ENCODE results near the gene HSP90AB1. TPM values are rescaled to one million over a fixed set of nuclear protein-coding genes. Genes with fewer than 3 reads are reported as not detected.

The HSP90AB1 gene
- total RNA-seq, 4 donors from 2014 or later, result 556 to 669 (median 586) TPM

DNA sequence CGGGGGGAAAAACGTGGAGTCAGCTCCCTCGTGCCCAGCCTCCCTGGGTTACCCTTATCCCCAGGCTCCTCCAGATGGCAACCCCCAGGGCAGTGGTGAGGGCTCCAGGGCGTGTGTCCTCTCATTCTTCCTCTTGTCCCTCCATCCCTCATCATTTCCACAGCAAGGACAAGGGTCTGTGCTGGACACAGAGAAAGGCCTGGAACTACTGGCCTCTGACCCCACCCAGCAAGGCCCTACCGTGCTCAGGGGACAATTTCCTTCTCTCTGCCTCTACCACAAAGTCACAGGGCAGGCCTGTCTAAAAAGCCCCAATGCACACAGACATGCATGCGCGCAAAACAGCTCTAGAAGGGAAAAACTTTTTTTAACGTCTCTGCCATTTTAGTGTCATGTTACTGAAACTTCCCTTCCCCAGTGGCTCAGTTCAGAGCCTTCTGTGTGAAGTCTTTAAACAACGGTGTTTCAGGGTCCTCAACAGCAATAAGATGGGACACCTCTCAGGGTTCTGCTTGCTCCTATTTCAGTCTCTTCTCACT, 11.5 kb downstream of the HSP90AB1 start:
- H3K36me3 ChIP-seq, result peaks cover 17 to 24% of the 10 kb centered on the region in 2 donors
- H3K9me3 ChIP-seq, result no peaks in the 10 kb centered on the region
- peak overlapping the region in 1 of 3 donors; percentile 94 for H3K27ac ChIP-seq
- H3K4me1 ChIP-seq, result peaks cover 15 to 27% of the 10 kb centered on the region in 2 donors
- no peak overlapping the region for H3K4me3 ChIP-seq (replicated peaks in 1 of 3)
- no peak for TF ChIP-seq POLR2A (IDR thresholded peaks at IDR 0.05)
- TF ChIP-seq, protein P1, sequence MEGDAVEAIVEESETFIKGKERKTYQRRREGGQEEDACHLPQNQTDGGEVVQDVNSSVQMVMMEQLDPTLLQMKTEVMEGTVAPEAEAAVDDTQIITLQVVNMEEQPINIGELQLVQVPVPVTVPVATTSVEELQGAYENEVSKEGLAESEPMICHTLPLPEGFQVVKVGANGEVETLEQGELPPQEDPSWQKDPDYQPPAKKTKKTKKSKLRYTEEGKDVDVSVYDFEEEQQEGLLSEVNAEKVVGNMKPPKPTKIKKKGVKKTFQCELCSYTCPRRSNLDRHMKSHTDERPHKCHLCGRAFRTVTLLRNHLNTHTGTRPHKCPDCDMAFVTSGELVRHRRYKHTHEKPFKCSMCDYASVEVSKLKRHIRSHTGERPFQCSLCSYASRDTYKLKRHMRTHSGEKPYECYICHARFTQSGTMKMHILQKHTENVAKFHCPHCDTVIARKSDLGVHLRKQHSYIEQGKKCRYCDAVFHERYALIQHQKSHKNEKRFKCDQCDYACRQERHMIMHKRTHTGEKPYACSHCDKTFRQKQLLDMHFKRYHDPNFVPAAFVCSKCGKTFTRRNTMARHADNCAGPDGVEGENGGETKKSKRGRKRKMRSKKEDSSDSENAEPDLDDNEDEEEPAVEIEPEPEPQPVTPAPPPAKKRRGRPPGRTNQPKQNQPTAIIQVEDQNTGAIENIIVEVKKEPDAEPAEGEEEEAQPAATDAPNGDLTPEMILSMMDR (IDR thresholded peaks at IDR 0.05), result no peak
- no peak for DNase-seq
- WGBS, 2 donors, result 88 to 90% methylated on average over 9 of the region's 9 CpGs
- H3K27me3 ChIP-seq, result no peaks in the 10 kb centered on the region
- intact Hi-C loops (cut with DNase I), result loop anchor here (5.0 kb wide), 1 partner anchor 86 kb away; no protein-coding TSS in a partner anchor

DNA sequence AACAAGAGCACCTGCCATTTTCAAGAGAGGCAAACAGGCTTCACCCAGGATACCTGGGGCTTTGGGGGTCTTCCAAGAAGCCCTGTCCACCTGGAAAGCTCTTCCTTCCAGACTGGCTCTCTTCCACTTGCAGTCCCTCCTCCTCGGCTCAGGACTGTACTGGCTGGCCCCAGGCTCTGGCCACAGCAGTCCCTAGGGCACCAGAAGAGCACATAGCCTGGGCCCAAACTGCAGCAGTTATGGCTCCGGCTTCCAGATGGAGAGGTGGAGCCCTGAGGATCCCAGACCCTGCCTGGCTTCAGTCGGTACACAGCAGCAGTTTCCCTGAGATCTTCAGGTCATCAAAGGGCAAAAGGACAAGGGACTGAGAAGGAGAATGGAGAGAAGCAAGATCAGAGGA, 12.0 kb downstream of the HSP90AB1 start:
- H3K9me3 ChIP-seq, result no peaks in the 10 kb centered on the region
- no peak overlapping the region for H3K27ac ChIP-seq
- peaks cover 12 to 19% of the 10 kb centered on the region in 2 donors for H3K36me3 ChIP-seq
- no peak for DNase-seq
- WGBS, 2 donors, result 78 to 97% methylated on average over 2 to 3 of the region's 3 CpGs
- H3K27me3 ChIP-seq, result no peaks in the 10 kb centered on the region
- no peak overlapping the region for H3K4me3 ChIP-seq (replicated peaks in 1 of 3)
- H3K4me1 ChIP-seq, result peaks cover 21 to 33% of the 10 kb centered on the region in 2 donors
- TF ChIP-seq, protein P1 (IDR thresholded peaks at IDR 0.05), result no peak
- no peak for TF ChIP-seq POLR2A (IDR thresholded peaks at IDR 0.05)
- intact Hi-C loops (cut with DNase I), result loop anchor here (5.0 kb wide), 1 partner anchor 87 kb away; no protein-coding TSS in a partner anchor

DNA sequence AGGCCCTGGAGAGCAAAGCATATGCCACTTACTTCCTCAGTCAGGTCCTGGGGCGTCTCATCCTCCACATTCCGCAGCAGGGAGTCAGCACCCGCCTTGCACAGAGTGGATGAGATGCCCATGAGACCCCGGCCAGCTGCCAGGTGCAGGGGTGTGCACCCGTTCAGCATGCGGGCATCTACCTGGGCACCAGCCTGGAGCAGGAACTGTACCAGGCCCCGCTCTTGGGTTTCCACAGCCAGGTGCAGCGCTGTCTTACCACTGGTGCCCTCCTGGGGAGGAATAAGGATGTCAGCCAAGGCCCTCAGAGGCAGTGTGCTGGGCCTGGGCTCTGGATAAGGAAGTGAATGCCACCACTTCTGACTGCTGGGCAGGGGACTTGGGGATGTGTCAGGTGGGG, 13.1 kb downstream of the HSP90AB1 start:
- H3K4me1 ChIP-seq, result peaks cover 32 to 43% of the 10 kb centered on the region in 2 donors
- H3K27ac ChIP-seq, result no peak overlapping the region
- WGBS, 2 donors, result 92 to 100% methylated on average over 2 to 5 of the region's 8 CpGs
- intact Hi-C loops (cut with DNase I), result no loop called here
- no peak overlapping the region for H3K4me3 ChIP-seq (replicated peaks in 1 of 3)
- H3K27me3 ChIP-seq, result no peaks in the 10 kb centered on the region
- H3K36me3 ChIP-seq, result peaks cover under 1 to 8% of the 10 kb centered on the region in 2 donors
- TF ChIP-seq, protein P1 (IDR thresholded peaks at IDR 0.05), result no peak
- no peak for DNase-seq
- no peaks in the 10 kb centered on the region for H3K9me3 ChIP-seq

DNA sequence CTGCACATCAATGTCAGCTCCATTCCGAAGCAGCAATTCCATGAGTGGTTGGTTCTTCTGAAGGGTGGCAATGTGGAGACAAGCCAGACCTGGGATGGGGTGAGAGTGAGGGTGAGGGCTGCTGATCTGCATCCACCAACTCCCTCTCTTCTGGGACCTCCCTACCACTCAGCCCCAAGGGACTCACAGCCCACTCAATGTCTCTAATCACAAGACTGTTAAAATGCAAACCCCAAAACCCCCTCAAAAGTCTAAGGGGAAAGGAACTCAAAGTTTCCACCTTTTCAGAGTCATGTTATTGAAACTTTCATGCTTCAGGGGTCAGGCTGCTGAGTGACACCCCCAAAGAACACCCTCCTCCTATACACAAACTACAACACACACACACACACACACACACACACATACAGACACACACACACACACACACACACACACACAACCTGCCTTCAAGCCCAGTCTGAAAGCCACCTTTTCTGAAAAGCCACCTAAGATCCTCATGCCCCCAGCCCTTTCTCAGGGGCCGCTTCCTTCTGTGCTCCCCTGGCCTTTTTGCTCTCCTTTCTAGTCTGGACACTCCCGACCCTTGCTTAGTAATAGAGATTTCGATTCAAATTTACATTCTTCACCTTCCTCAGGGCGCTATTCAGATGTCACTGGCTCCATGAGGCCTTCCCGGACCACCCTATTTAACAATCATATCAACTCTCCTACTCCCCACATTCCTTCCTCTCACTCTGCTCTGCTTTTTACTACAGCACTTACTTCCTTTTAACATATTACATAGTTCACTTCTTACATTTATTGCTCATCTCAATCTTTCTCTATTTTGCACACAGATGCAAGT, 13.8 kb downstream of the HSP90AB1 start:
- DNase-seq, result no peak
- 95% methylated on average over 6 of the region's 6 CpGs for WGBS, 2 donors
- Histone ChIP-seq H3K36me3 (peaks cover 0 to 4% of the 10 kb centered on the region in 2 donors), H3K4me1 (peaks cover 32 to 43% of the 10 kb centered on the region in 2 donors), H3K27me3 (no peaks in the 10 kb centered on the region), H3K9me3 (no peaks in the 10 kb centered on the region), H3K4me3 (replicated peaks in 1 of 3) (no peak overlapping the region), H3K27ac (no peak overlapping the region)
- intact Hi-C loops (cut with DNase I), result no loop called here
- TF ChIP-seq, protein P1 (IDR thresholded peaks at IDR 0.05), result no peak
- no peak for TF ChIP-seq POLR2A (IDR thresholded peaks at IDR 0.05)

DNA sequence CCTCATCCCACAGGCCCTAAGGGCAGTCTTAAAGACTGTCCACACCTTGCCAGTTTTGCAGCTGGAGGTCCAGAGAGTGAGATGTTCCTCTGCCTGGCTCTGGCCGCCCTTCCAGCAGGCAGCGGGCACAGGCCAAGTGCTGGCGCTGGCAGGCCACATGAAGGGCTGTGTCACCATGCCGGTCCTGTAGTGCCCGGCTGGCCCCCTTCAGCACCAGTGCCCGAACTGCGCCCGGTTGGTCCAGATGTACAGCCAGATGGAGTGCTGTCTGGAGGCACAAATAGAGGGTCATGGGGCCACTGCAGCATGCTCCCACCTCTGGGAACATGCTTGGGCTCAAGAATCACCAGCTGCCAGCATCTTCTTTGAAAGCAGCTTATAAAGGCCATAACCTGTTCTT, 14.7 kb downstream of the HSP90AB1 start:
- 95 to 100% methylated on average over 2 to 6 of the region's 8 CpGs for WGBS, 2 donors
- H3K4me3 ChIP-seq (replicated peaks in 1 of 3), result no peak overlapping the region
- no peak overlapping the region for H3K27ac ChIP-seq
- H3K9me3 ChIP-seq, result no peaks in the 10 kb centered on the region
- DNase-seq, result no peak
- peaks cover 28 to 36% of the 10 kb centered on the region in 2 donors for H3K4me1 ChIP-seq
- intact Hi-C loops (cut with DNase I), result no loop called here
- no peaks in the 10 kb centered on the region for H3K27me3 ChIP-seq
- peaks cover 0 to 4% of the 10 kb centered on the region in 2 donors for H3K36me3 ChIP-seq
- TF ChIP-seq, protein P1 (IDR thresholded peaks at IDR 0.05), result no peak
- TF ChIP-seq POLR2A (IDR thresholded peaks at IDR 0.05), result no peak
